Measurements from ENCODE around the gene ARL16. TPM values are rescaled to one million over a fixed set of nuclear protein-coding genes. Genes with fewer than 3 reads are reported as not detected.

The ARL16 gene
- polyA plus RNA-seq, 1 donor from 2014 or later: 156 TPM

GRCh38 chr17:81690549-81690948 lies 7.0 kb upstream of the ARL16 start:
- Histone ChIP-seq H4K20me1 (ENCODE audit: insufficient read depth) (no peaks in the 10 kb centered on the region), H3K36me3 (ENCODE audit: insufficient read depth, low read length) (no peaks in the 10 kb centered on the region), H3K9me2 (ENCODE audit: insufficient read depth, low read length) (no peaks in the 10 kb centered on the region), H3F3A (ENCODE audit: insufficient read depth, low read length, poor library complexity, severe bottlenecking) (no peaks in the 10 kb centered on the region), H3K4me2 (ENCODE audit: low read length) (no peak overlapping the region), H3K9me3 (ENCODE audit: low read length) (no peaks in the 10 kb centered on the region), H2AFZ (ENCODE audit: low read depth, low read length) (no peak overlapping the region), H3K4me3 (ENCODE audit: low read length) (no peak overlapping the region), H3K9ac (ENCODE audit: low read length) (no peak overlapping the region), H3K79me2 (replicated peaks; ENCODE audit: insufficient read depth, low read length) (peaks cover 1% of the 10 kb centered on the region), H3K27me3 (ENCODE audit: insufficient read depth, low read depth, low read length) (no peaks in the 10 kb centered on the region), H3K27ac (ENCODE audit: low read length) (no peak overlapping the region)
- no peak for TF ChIP-seq SMC3 (conservative IDR thresholded peaks at IDR 0.05; ENCODE audit: poor library complexity)
- TF ChIP-seq EP300 (conservative IDR thresholded peaks at IDR 0.05; ENCODE audit: poor library complexity, severe bottlenecking): no peak
- no peak for TF ChIP-seq TAF1 (IDR thresholded peaks at IDR 0.05; ENCODE audit: low read depth)
- no peak for TF ChIP-seq CTCF (IDR thresholded peaks at IDR 0.05; ENCODE audit: poor library complexity, severe bottlenecking)
- no peak for TF ChIP-seq POLR2AphosphoS5 (IDR thresholded peaks at IDR 0.05)
- TF ChIP-seq, protein P1, sequence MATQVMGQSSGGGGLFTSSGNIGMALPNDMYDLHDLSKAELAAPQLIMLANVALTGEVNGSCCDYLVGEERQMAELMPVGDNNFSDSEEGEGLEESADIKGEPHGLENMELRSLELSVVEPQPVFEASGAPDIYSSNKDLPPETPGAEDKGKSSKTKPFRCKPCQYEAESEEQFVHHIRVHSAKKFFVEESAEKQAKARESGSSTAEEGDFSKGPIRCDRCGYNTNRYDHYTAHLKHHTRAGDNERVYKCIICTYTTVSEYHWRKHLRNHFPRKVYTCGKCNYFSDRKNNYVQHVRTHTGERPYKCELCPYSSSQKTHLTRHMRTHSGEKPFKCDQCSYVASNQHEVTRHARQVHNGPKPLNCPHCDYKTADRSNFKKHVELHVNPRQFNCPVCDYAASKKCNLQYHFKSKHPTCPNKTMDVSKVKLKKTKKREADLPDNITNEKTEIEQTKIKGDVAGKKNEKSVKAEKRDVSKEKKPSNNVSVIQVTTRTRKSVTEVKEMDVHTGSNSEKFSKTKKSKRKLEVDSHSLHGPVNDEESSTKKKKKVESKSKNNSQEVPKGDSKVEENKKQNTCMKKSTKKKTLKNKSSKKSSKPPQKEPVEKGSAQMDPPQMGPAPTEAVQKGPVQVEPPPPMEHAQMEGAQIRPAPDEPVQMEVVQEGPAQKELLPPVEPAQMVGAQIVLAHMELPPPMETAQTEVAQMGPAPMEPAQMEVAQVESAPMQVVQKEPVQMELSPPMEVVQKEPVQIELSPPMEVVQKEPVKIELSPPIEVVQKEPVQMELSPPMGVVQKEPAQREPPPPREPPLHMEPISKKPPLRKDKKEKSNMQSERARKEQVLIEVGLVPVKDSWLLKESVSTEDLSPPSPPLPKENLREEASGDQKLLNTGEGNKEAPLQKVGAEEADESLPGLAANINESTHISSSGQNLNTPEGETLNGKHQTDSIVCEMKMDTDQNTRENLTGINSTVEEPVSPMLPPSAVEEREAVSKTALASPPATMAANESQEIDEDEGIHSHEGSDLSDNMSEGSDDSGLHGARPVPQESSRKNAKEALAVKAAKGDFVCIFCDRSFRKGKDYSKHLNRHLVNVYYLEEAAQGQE (IDR thresholded peaks at IDR 0.05; ENCODE audit: borderline replicate concordance): no peak
- TF ChIP-seq EZH2 (IDR thresholded peaks at IDR 0.05; ENCODE audit: borderline replicate concordance, insufficient read depth, low read length, poor library complexity, severe bottlenecking): no peak
- TF ChIP-seq RAD21 (conservative IDR thresholded peaks at IDR 0.05): no peak
- no peak for TF ChIP-seq MXI1 (conservative IDR thresholded peaks at IDR 0.05; ENCODE audit: poor library complexity, severe bottlenecking)

- Histone ChIP-seq H3K27ac (ENCODE audit: low read length) (no peak overlapping the region), H3K4me3 (ENCODE audit: low read length) (no peak overlapping the region), H3K27me3 (ENCODE audit: insufficient read depth, low read depth, low read length) (no peaks in the 10 kb centered on the region), H3F3A (ENCODE audit: insufficient read depth, low read length, poor library complexity, severe bottlenecking) (no peaks in the 10 kb centered on the region), H3K9me3 (ENCODE audit: low read length) (no peaks in the 10 kb centered on the region), H3K9me2 (ENCODE audit: insufficient read depth, low read length) (no peaks in the 10 kb centered on the region), H3K79me2 (replicated peaks; ENCODE audit: insufficient read depth, low read length) (peaks cover 5% of the 10 kb centered on the region), H3K4me2 (ENCODE audit: low read length) (no peak overlapping the region), H3K9ac (ENCODE audit: low read length) (no peak overlapping the region), H3K36me3 (ENCODE audit: insufficient read depth, low read length) (no peaks in the 10 kb centered on the region), H4K20me1 (ENCODE audit: insufficient read depth) (peaks cover 3% of the 10 kb centered on the region), H2AFZ (ENCODE audit: low read depth, low read length) (no peak overlapping the region)
- TF ChIP-seq SMC3 (conservative IDR thresholded peaks at IDR 0.05; ENCODE audit: poor library complexity) (no peak), TAF1 (IDR thresholded peaks at IDR 0.05; ENCODE audit: low read depth) (no peak), CTCF (IDR thresholded peaks at IDR 0.05; ENCODE audit: poor library complexity, severe bottlenecking) (no peak), EP300 (conservative IDR thresholded peaks at IDR 0.05; ENCODE audit: poor library complexity, severe bottlenecking) (no peak), MXI1 (conservative IDR thresholded peaks at IDR 0.05; ENCODE audit: poor library complexity, severe bottlenecking) (no peak), POLR2AphosphoS5 (IDR thresholded peaks at IDR 0.05) (no peak), EZH2 (IDR thresholded peaks at IDR 0.05; ENCODE audit: borderline replicate concordance, insufficient read depth, low read length, poor library complexity, severe bottlenecking) (no peak), RAD21 (conservative IDR thresholded peaks at IDR 0.05) (no peak)
- TF ChIP-seq, protein P1 (IDR thresholded peaks at IDR 0.05; ENCODE audit: borderline replicate concordance): no peak
Measured at GRCh38 chr17:81690066-81690465, 6.5 kb upstream of the ARL16 start.

All from neural cell (in vitro differentiated cells).